ENCODE results near the gene PURA.

The PURA gene

DNA sequence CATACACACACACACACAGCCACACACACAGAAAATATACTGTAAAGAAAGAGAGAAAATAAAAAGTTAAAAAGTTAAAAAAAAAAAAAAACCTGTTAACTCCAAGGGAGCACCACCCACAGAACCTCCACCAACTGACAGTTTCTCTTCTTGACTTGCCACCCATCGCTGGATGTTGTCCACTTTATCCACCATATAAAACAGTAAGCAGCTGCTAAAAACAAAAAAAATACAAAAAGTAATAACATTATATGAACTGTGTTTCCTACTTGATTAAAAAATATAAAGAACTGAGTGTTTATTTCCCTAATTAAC is 1.2 kb downstream of the PURA start:
- no peak overlapping the region for H3K27ac ChIP-seq (ENCODE audit: low read depth, low read length)

DNA sequence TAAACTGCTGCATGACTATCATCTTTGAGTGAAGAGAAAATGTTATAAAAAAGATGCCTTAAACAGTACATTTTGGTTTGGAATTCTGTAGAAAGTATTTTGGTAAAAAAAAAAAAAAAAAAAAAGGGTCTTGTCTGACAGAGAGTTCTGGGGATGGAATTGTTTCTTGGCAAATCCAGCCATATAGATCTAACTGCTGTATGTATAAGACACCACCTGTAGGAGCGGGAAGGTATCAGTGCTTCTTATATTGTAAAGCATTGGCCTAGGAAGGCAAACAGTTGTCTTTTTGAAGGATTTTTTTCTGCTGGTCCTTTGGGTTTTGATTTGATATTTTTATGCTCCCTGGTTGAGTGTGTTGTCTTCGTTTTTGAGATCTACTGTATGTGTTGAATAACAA is 2.8 kb downstream of the PURA start:
- Histone ChIP-seq H3K4me2 (ENCODE audit: low read length) (no peak overlapping the region), H3K36me3 (ENCODE audit: control insufficient read depth, insufficient read depth, low read length) (no peaks in the 10 kb centered on the region), H3K79me1 (ENCODE audit: low read length) (no peaks in the 10 kb centered on the region), H3K56ac (ENCODE audit: low read length) (no peak overlapping the region), H2BK120ac (ENCODE audit: low read depth, low read length) (no peak overlapping the region), H4K5ac (ENCODE audit: low read length) (no peak overlapping the region), H3K27me3 (ENCODE audit: insufficient read depth, low read length, poor library complexity) (peaks cover 11% of the 10 kb centered on the region), H3K18ac (ENCODE audit: low read length) (no peak overlapping the region), H3K4me1 (ENCODE audit: control insufficient read depth, low read depth, low read length) (no peaks in the 10 kb centered on the region), H2BK5ac (ENCODE audit: low read length) (no peak overlapping the region), H3K23ac (ENCODE audit: low read length) (no peak overlapping the region), H2AK5ac (ENCODE audit: low read length) (no peak overlapping the region), H3K4me3 (ENCODE audit: low read length) (no peak overlapping the region), H2BK15ac (replicated peaks; ENCODE audit: low read depth) (no peak overlapping the region), H3K27ac (ENCODE audit: low read depth, low read length) (no peak overlapping the region), H3K4ac (ENCODE audit: low read depth, low read length) (no peak overlapping the region), H3K9ac (ENCODE audit: low read length) (no peak overlapping the region), H4K8ac (ENCODE audit: low read depth, low read length) (no peak overlapping the region), H3K79me2 (ENCODE audit: control insufficient read depth, insufficient read depth, low read length) (no peaks in the 10 kb centered on the region)
- WGBS (ENCODE audit: extremely low coverage, insufficient coverage, low lambda C conversion rate): no CpG with 5 or more reads among the region's 2 CpGs
- DNase-seq: peak; percentile 22

More for the DNA sequence above, 1.2 kb downstream of the PURA start:
- no CpG with 5 or more reads among the region's 1 CpG for WGBS (ENCODE audit: extremely low coverage, insufficient coverage, low lambda C conversion rate)
- Histone ChIP-seq H3K23ac (ENCODE audit: low read length) (no peak overlapping the region), H2BK15ac (replicated peaks; ENCODE audit: low read depth) (no peak overlapping the region), H2AK5ac (ENCODE audit: low read length) (no peak overlapping the region), H3K27me3 (ENCODE audit: insufficient read depth, low read length, poor library complexity) (peaks cover 18% of the 10 kb centered on the region), H2BK5ac (ENCODE audit: low read length) (no peak overlapping the region), H3K79me1 (ENCODE audit: low read length) (no peaks in the 10 kb centered on the region), H3K79me2 (ENCODE audit: control insufficient read depth, insufficient read depth, low read length) (no peaks in the 10 kb centered on the region), H4K5ac (ENCODE audit: low read length) (no peak overlapping the region), H3K9ac (ENCODE audit: low read length) (peak overlapping the region; percentile 59), H3K4me3 (ENCODE audit: low read length) (no peak overlapping the region), H3K4me1 (ENCODE audit: control insufficient read depth, low read depth, low read length) (no peaks in the 10 kb centered on the region), H3K4me2 (ENCODE audit: low read length) (peak overlapping the region; percentile 25), H3K18ac (ENCODE audit: low read length) (no peak overlapping the region), H3K4ac (ENCODE audit: low read depth, low read length) (no peak overlapping the region), H3K36me3 (ENCODE audit: control insufficient read depth, insufficient read depth, low read length) (no peaks in the 10 kb centered on the region), H2BK120ac (ENCODE audit: low read depth, low read length) (no peak overlapping the region), H4K8ac (ENCODE audit: low read depth, low read length) (no peak overlapping the region), H3K56ac (ENCODE audit: low read length) (no peak overlapping the region)
- no peak for DNase-seq

DNA sequence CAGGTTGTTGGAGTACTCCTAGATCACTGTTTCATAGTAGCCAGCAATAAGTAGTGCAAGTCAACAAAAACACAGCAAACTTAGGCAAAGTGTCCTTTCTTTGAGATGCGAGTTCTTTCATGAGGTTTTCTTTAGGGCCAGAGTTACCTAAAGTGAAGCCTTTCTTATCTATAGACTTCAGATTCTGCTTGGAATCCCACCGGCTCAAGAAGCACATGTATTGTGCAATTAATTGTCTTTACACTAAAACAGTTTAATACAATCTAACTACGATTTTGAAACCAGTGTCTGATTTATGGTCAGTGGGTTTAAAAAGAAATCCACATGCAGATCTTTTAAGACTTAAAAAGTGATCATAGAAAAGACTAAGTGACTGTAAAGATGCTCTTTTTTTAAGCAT is 3.6 kb downstream of the PURA start:
- Histone ChIP-seq H3K4me1 (ENCODE audit: control insufficient read depth, low read depth, low read length) (no peaks in the 10 kb centered on the region), H3K36me3 (ENCODE audit: control insufficient read depth, insufficient read depth, low read length) (no peaks in the 10 kb centered on the region), H2BK15ac (replicated peaks; ENCODE audit: low read depth) (no peak overlapping the region), H3K18ac (ENCODE audit: low read length) (no peak overlapping the region), H3K4me3 (ENCODE audit: low read length) (no peak overlapping the region), H3K79me1 (ENCODE audit: low read length) (no peaks in the 10 kb centered on the region), H3K27ac (ENCODE audit: low read depth, low read length) (no peak overlapping the region), H3K4ac (ENCODE audit: low read depth, low read length) (no peak overlapping the region), H4K5ac (ENCODE audit: low read length) (no peak overlapping the region), H2AK5ac (ENCODE audit: low read length) (no peak overlapping the region), H3K4me2 (ENCODE audit: low read length) (no peak overlapping the region), H3K9ac (ENCODE audit: low read length) (no peak overlapping the region), H2BK5ac (ENCODE audit: low read length) (no peak overlapping the region), H3K27me3 (ENCODE audit: insufficient read depth, low read length, poor library complexity) (peaks cover 3% of the 10 kb centered on the region), H3K79me2 (ENCODE audit: control insufficient read depth, insufficient read depth, low read length) (no peaks in the 10 kb centered on the region), H3K23ac (ENCODE audit: low read length) (no peak overlapping the region), H2BK120ac (ENCODE audit: low read depth, low read length) (no peak overlapping the region), H4K8ac (ENCODE audit: low read depth, low read length) (no peak overlapping the region), H3K56ac (ENCODE audit: low read length) (no peak overlapping the region)
- WGBS (ENCODE audit: extremely low coverage, insufficient coverage, low lambda C conversion rate): no CpG with 5 or more reads among the region's 3 CpGs
- no peak for DNase-seq

DNA sequence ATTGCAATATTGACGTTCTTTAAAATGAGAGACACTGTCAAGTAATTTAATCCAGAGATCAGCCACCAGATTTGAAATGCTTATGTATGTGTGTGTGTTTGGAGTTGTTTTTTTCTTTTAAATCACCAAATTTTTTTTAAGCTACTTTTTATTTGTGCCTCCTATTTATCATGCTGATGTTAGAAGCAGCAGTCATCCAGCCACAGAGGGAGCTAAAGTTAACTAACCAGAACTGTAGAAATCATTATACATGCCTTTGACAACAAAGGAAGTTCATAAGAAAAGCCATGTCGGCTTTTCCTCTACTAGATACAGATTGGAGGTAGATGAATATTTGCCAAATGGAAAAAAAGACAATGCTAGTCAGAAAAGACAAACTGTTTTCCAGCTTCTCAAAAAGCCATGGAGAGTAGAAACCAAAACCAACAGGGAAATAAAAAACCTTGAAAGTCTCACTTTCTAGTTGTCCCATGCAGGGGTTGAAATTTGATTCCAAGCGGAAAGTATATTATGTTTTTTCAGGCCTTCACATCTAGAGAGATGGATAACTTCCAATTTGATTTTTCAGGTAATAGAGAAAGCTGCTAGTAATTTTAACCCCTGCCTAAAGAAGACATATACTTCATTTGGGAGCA is 4.5 kb downstream of the PURA start:
- H3K9ac ChIP-seq (ENCODE audit: low read length): no peak overlapping the region
- no CpG with 5 or more reads among the region's 3 CpGs for WGBS (ENCODE audit: extremely low coverage, insufficient coverage, low lambda C conversion rate)
- H2BK120ac ChIP-seq (ENCODE audit: low read depth, low read length): no peak overlapping the region
- H3K4ac ChIP-seq (ENCODE audit: low read depth, low read length): no peak overlapping the region
- no peak overlapping the region for H3K18ac ChIP-seq (ENCODE audit: low read length)
- H2AK5ac ChIP-seq (ENCODE audit: low read length): no peak overlapping the region
- H3K36me3 ChIP-seq (ENCODE audit: control insufficient read depth, insufficient read depth, low read length): no peaks in the 10 kb centered on the region
- no peak overlapping the region for H2BK15ac ChIP-seq (replicated peaks; ENCODE audit: low read depth)
- H4K5ac ChIP-seq (ENCODE audit: low read length): no peak overlapping the region
- H3K4me1 ChIP-seq (ENCODE audit: control insufficient read depth, low read depth, low read length): no peaks in the 10 kb centered on the region
- DNase-seq: no peak
- no peaks in the 10 kb centered on the region for H3K79me2 ChIP-seq (ENCODE audit: control insufficient read depth, insufficient read depth, low read length)
- no peak overlapping the region for H3K56ac ChIP-seq (ENCODE audit: low read length)
- H2BK5ac ChIP-seq (ENCODE audit: low read length): no peak overlapping the region
- no peak overlapping the region for H3K23ac ChIP-seq (ENCODE audit: low read length)
- no peak overlapping the region for H4K8ac ChIP-seq (ENCODE audit: low read depth, low read length)
- no peaks in the 10 kb centered on the region for H3K27me3 ChIP-seq (ENCODE audit: insufficient read depth, low read length, poor library complexity)
- no peak overlapping the region for H3K4me3 ChIP-seq (ENCODE audit: low read length)
- no peak overlapping the region for H3K4me2 ChIP-seq (ENCODE audit: low read length)
- H3K79me1 ChIP-seq (ENCODE audit: low read length): no peaks in the 10 kb centered on the region
- H3K27ac ChIP-seq (ENCODE audit: low read depth, low read length): no peak overlapping the region

DNA sequence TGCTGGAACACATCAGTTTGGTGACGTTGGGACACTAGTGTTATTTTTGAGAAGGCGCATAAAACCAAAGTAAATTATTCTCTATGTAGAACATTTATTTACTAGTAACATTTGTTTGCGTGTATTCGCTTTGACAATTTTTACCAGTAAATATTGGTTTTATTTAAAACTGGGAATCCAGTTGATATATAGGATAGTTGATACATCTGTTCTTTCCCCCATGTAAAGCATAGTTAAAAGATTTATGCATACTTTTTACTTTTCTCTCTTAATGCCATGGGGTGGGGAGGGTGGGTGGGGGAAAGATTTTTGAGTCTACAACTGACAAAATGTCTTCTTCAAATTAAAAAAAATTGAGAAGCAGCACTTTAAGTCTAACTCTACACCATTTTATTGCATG is 11.7 kb downstream of the PURA start, which contains the start of gene IGIP:
IGIP (plus strand) TSS at position 301 of the 400 bp plus-strand sequence. CDS start 2,540 bp downstream, outside the sequence.
- WGBS (ENCODE audit: extremely low coverage, insufficient coverage, low lambda C conversion rate): no CpG with 5 or more reads among the region's 4 CpGs
- Histone ChIP-seq H3K79me2 (ENCODE audit: control insufficient read depth, insufficient read depth, low read length) (no peaks in the 10 kb centered on the region), H3K4ac (ENCODE audit: low read depth, low read length) (no peak within 1 kb of the TSS), H3K4me1 (ENCODE audit: control insufficient read depth, low read depth, low read length) (no peaks in the 10 kb centered on the region), H3K36me3 (ENCODE audit: control insufficient read depth, insufficient read depth, low read length) (no peaks in the 10 kb centered on the region), H3K4me2 (ENCODE audit: low read length) (no peak within 1 kb of the TSS), H3K18ac (ENCODE audit: low read length) (no peak within 1 kb of the TSS), H3K4me3 (ENCODE audit: low read length) (no peak within 1 kb of the TSS), H3K79me1 (ENCODE audit: low read length) (no peaks in the 10 kb centered on the region), H4K5ac (ENCODE audit: low read length) (no peak within 1 kb of the TSS), H4K8ac (ENCODE audit: low read depth, low read length) (no peak within 1 kb of the TSS), H3K27ac (ENCODE audit: low read depth, low read length) (no peak within 1 kb of the TSS), H2AK5ac (ENCODE audit: low read length) (no peak within 1 kb of the TSS), H3K9ac (ENCODE audit: low read length) (no peak within 1 kb of the TSS), H2BK5ac (ENCODE audit: low read length) (no peak within 1 kb of the TSS), H3K23ac (ENCODE audit: low read length) (no peak within 1 kb of the TSS), H3K27me3 (ENCODE audit: insufficient read depth, low read length, poor library complexity) (no peaks in the 10 kb centered on the region), H3K56ac (ENCODE audit: low read length) (no peak within 1 kb of the TSS), H2BK120ac (ENCODE audit: low read depth, low read length) (no peak within 1 kb of the TSS), H2BK15ac (replicated peaks; ENCODE audit: low read depth) (no peak within 1 kb of the TSS)
- no peak for DNase-seq

Measured in mesendoderm (in vitro differentiated cells).